Measurements from ENCODE around the gene POU6F2.
A peak's percentile ranks its signal among the peaks of the same experiment; 100 is the strongest.

The POU6F2 gene

GRCh38 chr7:39075210-39075609, 97.5 kb downstream of the POU6F2 start:
- Histone ChIP-seq H3K27ac (ENCODE audit: extremely low read depth, low read depth, low read length) (no peak overlapping the region), H3K4me3 (ENCODE audit: low read depth, low read length) (no peak overlapping the region), H3K9me3 (ENCODE audit: control insufficient read depth, insufficient read depth, low read depth, low read length) (no peaks in the 10 kb centered on the region), H3K4me1 (ENCODE audit: control insufficient read depth, insufficient read depth, low read length) (no peaks in the 10 kb centered on the region), H3K36me3 (ENCODE audit: control insufficient read depth in 2 of 2, insufficient read depth in 1 of 2, low read length in 2 of 2) (no peaks in the 10 kb centered on the region)
- TF ChIP-seq ZNF16 (tag by site-specific recombination; IDR thresholded peaks at IDR 0.05; ENCODE audit: low read depth) (no peak), PRDM2 (tag by site-specific recombination; IDR thresholded peaks at IDR 0.05; ENCODE audit: borderline replicate concordance) (no peak), REPIN1 (tag by site-specific recombination; IDR thresholded peaks at IDR 0.05; ENCODE audit: low read depth) (no peak), ATF2 (tag by site-specific recombination; IDR thresholded peaks at IDR 0.05; ENCODE audit: low read depth) (no peak), PRDM1 (tag by site-specific recombination; IDR thresholded peaks at IDR 0.05) (no peak), ZNF24 (tag by site-specific recombination; IDR thresholded peaks at IDR 0.05) (no peak), ZNF654 (tag by site-specific recombination; IDR thresholded peaks at IDR 0.05; ENCODE audit: low read depth) (0 out of 2 replicates have a peak, but pooled peaks have one; percentile 5)
- POLR2A ChIA-PET, result no interaction called here
- CTCF ChIA-PET, result interaction anchor here (1.0 to 1.6 kb wide), 3 partner anchors 388 to 392 kb away, joined by 3 to 4 read pairs (median 4); no protein-coding TSS in a partner anchor

GRCh38 chr7:39083781-39084180, 106.1 kb downstream of the POU6F2 start:
- Histone ChIP-seq H3K4me1 (ENCODE audit: control insufficient read depth, insufficient read depth, low read length) (peaks cover 8% of the 10 kb centered on the region), H3K27ac (ENCODE audit: extremely low read depth, low read depth, low read length) (no peak overlapping the region), H3K36me3 (ENCODE audit: control insufficient read depth in 2 of 2, insufficient read depth in 1 of 2, low read length in 2 of 2) (no peaks in the 10 kb centered on the region), H3K4me3 (ENCODE audit: low read depth, low read length) (no peak overlapping the region), H3K9me3 (ENCODE audit: control insufficient read depth, insufficient read depth, low read depth, low read length) (no peaks in the 10 kb centered on the region)
- ChIA-PET POLR2A (no interaction called here), CTCF (interaction anchor here (0.7 kb wide), 1 partner anchor 10 kb away, joined by 4 read pairs; no protein-coding TSS in a partner anchor)
- TF ChIP-seq ZNF404 (tag by site-specific recombination; IDR thresholded peaks at IDR 0.05) (no peak), ZNF561 (tag by site-specific recombination; IDR thresholded peaks at IDR 0.05; ENCODE audit: borderline replicate concordance) (no peak), ZNF239 (tag by site-specific recombination; IDR thresholded peaks at IDR 0.05) (no peak), ZNF777 (tag by site-specific recombination; IDR thresholded peaks at IDR 0.05; ENCODE audit: borderline replicate concordance) (no peak), ZNF701 (tag by site-specific recombination; IDR thresholded peaks at IDR 0.05) (no peak), ZNF221 (tag by site-specific recombination; IDR thresholded peaks at IDR 0.05; ENCODE audit: borderline replicate concordance) (no peak), ZNF514 (tag by site-specific recombination; IDR thresholded peaks at IDR 0.05) (no peak), ZNF513 (tag by site-specific recombination; IDR thresholded peaks at IDR 0.05) (no peak), ZSCAN23 (tag by site-specific recombination; IDR thresholded peaks at IDR 0.05) (no peak), ZBTB10 (tag by site-specific recombination; IDR thresholded peaks at IDR 0.05) (no peak), TSHZ1 (tag by site-specific recombination; IDR thresholded peaks at IDR 0.05; ENCODE audit: borderline replicate concordance) (no peak)

Data from HEK293 (cell line).